Ovary (tissue), 3 donors: ENCODE results near the gene NFIA.

Experiments
- CTCF ChIP-seq, 3 donors: fragments of 450-650 bp in 2 of 3; fragments of 200-600 bp in 1 of 3; IDR thresholded peaks; one replicate each; pipeline versions ENCODE4 v1.5.1 to v1.8.0; 2016 to 2022; ENCODE audit warnings: antibody characterized with exemption in 3 of 3, mild to moderate bottlenecking in 1 of 3
- POLR2A ChIP-seq: fragments of 450-650 bp; IDR thresholded peaks from one replicate; pipeline ENCODE4 v1.6.1; 2017; ENCODE audit warnings: antibody characterized with exemption, mild to moderate bottlenecking, moderate library complexity
- donor health status: DM: no; HTN: no; CAD: no.

- TF ChIP-seq CTCF (IDR thresholded peaks at IDR 0.05) (no peak), POLR2A (no peak)
Measured at GRCh38 chr1:61046434-61046833, 35.9 kb upstream of the NFIA start.
